GM21717 (cell line): Measurements from ENCODE around the gene LPCAT1.

ENCODE experiments used
- ATAC-seq: cut with Tn5 transposase; IDR thresholded peaks from one replicate; pipeline ENCODE4 v1.9.1; 2021; ENCODE audit warnings: mild to moderate bottlenecking, moderate library complexity; ENCODE audit not compliant: unreplicated experiment

LPCAT1 gene

GRCh38 chr5:1446602-1447343 lies 77.0 kb downstream of the LPCAT1 start:
- no peak for ATAC-seq

- ATAC-seq = no peak
These were observed 77.8 kb downstream of the LPCAT1 start for GRCh38 chr5:1445689-1446601.

GRCh38 chr5:1445313-1445688 lies 78.5 kb downstream of the LPCAT1 start, which contains the start of gene SLC6A3:
Gene SLC6A3 (minus strand): TSS chr5:1445440. CDS start chr5:1443197, 2,243 bp downstream.
- ATAC-seq = no peak

- ATAC-seq = no peak
These were observed 79.2 kb downstream of the LPCAT1 start for GRCh38 chr5:1444361-1445189.

DNA sequence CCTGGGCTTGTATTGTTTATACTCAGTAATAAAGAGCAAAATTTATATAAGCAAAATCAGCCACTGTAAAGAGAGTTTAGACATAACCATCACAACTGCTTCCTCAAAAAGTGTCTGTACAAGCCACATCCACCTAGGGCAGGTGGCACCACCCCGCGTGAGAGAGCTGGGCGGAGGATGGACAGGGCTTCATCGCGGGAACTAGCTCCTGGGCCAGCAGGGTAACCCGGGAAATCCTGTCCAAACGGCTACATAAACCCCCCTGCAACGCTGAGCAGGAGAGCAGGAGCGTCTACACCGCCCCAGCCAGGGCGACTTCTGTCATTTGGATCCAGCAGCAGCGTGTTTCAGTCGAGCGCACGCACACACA lies 79.8 kb downstream of the LPCAT1 start:
- ATAC-seq = no peak

DNA sequence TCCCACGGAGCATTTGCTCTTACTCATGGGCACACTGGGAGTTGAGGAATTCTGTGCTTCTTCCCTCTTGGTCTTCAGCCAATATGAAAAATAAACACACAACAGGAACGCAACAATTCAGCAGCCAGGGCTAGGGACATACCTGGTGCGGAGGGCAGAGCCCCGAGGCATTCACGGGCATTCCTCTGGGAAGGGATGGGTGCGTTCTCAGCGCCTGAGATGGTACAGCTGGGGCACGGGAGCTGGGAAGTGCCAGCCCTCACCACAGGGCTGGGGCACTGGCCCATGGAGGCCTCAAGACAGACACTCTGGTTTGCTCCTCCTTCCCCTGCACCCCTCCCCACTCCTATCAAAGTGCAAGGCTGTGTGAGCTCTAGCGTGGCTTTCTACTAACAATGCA lies 80.6 kb downstream of the LPCAT1 start:
- no peak for ATAC-seq

- no peak for ATAC-seq
These were observed 81.3 kb downstream of the LPCAT1 start for GRCh38 chr5:1442222-1443145.

GRCh38 chr5:1441166-1441865 lies 82.4 kb downstream of the LPCAT1 start:
- no peak for ATAC-seq

GRCh38 chr5:1440098-1440493 lies 83.7 kb downstream of the LPCAT1 start:
- no peak for ATAC-seq

- no peak for ATAC-seq
These were observed 84.2 kb downstream of the LPCAT1 start for GRCh38 chr5:1439388-1440097.

GRCh38 chr5:1438871-1439270 lies 84.9 kb downstream of the LPCAT1 start:
- no peak for ATAC-seq

- ATAC-seq = no peak
These were observed 85.7 kb downstream of the LPCAT1 start for GRCh38 chr5:1437876-1438559.

- no peak for ATAC-seq
These were observed 86.4 kb downstream of the LPCAT1 start for GRCh38 chr5:1437226-1437829.

DNA sequence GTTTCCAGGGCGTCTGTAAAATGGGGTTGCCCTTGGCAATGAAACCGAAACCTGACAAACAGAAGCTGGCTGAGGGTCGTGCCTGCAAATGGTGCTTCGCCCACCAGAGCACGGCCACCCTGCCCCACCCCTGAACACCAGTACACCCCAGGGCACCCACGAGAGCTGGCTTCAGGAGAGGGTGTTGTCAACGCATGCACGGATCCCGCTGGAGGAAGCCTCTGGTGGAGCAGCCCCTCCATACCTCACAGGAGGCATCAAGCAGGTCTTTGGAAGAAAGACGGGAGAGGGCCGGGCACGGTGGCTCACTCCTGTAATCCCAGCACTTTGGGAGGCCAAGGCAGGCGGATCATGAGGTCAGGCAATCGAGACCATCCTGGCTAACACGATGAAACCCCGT lies 87.1 kb downstream of the LPCAT1 start:
- ATAC-seq = no peak

DNA sequence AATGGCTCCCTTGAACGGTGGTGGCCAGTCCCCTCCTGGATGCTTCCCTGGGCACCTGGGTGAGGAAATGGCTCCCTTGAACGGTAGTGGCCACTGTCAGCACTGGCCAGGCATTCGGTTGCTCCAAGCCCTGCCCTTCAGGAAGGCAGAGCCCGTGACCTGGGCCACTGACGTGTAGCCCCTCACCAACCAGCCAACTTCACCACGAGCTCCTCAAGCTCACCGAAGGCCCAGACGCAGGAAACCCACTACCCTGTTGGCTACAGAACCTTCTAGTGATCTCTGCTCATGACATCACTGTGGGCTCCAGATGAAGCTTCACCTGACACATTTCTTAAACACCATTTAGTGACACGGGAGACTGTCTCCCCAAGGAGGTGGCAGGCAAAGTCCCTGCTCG lies 87.7 kb downstream of the LPCAT1 start:
- ATAC-seq = no peak

DNA sequence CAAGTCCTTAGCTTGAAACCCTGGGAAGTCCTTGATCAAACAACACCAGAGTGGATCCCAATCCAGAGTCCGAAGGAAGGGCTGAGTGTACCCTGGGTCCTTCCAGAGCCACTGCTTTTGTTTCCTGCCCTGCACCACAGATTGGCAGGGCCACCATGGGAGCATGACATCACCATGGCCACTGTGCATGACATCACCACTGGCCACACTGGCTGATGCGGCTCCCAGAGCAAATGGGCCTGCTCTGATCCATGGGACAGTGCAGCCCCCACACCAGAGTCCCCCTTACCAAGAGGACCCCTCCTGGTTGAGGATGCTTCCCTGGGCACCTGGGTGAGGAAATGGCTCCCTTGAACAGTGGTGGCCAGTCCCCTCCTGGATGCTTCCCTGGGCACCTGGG lies 88.4 kb downstream of the LPCAT1 start:
- no peak for ATAC-seq

- no peak for ATAC-seq
These were observed 91.5 kb downstream of the LPCAT1 start for GRCh38 chr5:1432296-1432695.

- no peak for ATAC-seq
These were observed 91.9 kb downstream of the LPCAT1 start for GRCh38 chr5:1431896-1432295.
